Measurements from ENCODE around the gene ATP6AP1.
A peak's percentile ranks its signal among the peaks of the same experiment; 100 is the strongest.

Gene ATP6AP1

DNA sequence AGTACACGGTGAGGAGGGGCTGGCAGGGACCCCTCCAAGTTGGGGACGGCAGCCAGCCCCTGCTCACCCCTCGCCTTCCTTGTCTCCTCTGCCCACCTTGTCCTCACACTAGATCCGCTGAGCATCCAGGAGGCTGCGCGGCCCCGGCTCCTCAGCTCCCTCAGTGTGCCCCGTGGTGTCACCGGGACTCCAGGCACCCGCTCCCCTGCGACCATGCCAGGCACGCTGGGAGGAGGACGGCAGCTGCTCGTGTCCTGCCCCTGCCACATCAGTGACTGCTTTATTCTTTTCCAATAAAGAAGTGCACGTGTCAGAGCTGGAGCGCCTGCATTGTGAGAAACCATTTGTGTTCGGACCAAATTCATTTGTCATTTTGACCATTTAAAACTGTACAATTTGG, 21.8 kb downstream of the ATP6AP1 start:
- DNase-seq = no peak

DNA sequence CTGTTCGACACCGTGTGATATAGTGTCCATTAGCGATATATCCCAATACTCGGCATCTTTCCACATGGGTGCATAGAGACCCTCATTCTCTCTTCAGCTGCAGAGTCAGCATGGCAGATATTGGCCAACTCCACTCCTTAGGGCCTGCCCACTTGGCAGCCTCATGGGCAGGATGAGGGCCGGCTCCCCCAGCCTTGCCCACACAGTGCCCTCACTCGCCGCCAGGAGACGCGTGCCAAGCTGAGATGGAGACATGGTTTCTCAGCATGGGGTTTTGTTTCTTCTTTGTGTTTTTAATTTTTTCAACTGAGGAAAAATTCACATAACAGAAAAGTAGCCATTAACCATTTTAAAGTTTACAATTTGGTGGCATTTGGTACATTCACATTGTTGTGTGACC, 24.3 kb downstream of the ATP6AP1 start:
- DNase-seq = no peak

DNA sequence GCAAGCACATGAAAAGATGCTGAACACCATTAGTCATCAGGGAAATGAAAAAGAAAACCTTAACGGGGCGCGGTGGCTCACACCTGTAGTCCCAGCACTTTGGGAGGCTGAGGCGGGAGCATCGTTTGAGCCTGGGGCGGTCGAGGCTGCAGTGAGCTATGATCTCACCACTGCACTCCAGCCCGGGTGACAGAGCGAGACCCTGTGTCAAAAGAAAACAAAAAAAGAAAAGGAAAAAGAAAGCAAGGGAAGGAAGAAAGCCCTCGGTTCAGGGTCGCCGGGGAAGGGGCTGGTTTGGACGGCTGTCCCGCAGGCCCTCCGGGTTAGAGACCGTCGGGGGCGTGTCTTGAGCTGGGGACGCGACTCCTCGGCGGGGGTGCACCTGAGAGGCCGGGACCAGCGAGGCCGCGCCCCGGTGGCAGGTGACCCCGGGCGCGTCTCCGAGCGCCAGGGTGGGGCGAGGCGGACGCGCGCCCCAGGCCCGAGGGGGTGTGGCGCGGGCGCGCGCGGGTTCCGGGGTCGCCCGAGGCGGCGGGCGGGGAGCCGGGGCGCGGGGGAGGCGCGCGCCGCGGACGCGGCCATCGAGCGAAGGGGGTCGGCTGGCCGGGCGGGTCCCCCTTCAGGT, 29.1 kb downstream of the ATP6AP1 start:
- peak; percentile 72 for DNase-seq

DNA sequence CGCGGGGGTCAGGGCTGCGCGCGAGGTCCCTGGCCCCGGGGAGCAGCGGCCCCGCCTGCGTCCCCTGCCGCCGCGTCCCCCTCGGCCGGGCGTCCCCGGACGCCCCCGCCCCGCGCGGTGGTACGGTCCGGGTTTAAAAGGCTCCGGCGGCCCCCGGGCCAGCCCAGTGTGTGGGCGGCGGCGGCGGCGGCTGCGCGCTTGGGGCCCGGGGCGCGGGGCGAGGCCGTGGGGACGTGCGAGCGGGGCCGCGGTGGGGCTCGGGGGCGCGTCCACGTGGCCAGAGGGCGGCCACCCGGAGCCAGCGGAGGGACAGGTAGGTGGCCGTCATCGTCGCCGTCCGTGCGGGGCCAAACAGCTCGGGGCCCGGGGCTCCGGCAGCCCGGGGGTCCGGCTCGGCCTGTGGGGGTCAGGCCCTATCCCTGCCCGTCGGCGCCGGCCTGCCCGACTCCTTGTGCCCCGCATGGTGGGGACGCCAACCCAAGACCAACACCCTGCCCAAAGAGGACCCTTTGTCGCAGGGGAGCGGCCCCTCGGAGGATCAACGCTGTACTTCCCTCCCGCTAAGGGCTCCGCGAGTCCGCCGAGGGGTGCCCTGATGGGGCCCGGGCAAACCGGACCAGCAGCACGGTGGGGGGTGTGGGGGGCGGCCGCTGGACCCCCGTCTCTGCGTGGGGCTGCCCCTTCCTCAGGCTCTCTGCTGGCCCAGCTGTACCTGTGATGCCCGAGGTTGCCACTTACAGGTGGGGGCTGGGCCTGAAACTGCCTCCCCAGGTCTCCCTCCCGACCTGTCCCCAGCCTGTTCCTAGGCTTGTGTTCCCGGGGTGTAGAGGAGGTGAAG, 29.9 kb downstream of the ATP6AP1 start, which contains the start of gene PLXNA3:
Gene PLXNA3 (plus strand): TSS at position 166 of the 838 bp plus-strand sequence. CDS start 1,903 bp downstream, outside the sequence.
- peak; percentile 58 for DNase-seq

DNA sequence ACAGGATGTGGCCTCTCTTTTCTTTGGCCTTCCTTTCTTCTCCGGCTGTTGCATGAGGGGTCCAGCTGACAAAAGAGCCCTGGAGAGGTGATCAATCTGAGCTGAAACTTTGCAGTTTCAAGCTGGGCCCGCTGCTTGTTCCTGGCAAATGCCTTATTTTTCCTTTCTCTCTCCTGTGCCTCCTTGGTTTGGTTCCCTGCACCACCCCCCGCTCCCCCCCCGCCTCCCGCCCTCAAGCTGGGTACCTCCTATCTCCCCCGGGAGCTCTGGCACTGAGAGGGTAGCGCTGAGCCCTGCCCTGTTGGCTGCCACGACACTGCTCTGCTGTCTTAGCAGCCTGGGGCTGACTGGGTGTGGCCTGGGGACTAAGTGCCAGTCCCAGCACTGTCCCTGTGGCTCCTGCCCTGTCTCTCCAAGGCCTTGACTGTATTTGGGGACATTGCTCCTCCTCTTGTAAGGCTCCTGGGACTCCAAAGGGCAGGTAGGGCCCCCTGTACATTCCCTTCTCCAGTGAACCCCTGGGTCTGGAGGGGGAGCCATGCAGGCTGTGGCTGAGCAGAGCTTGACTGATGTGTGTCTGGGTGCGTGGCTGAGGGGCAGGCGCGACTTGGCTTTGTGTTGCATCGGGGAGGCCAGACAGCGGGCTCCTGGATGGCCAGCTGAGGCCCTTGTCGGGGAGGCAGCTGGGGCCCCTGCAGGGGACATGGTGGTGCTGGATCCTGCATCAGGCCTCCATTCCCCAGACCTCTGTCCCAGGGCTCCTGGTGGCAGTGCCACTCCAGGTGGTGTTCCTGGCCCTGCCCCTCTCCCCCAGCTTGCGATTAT, 30.7 kb downstream of the ATP6AP1 start:
- DNase-seq = no peak

DNA sequence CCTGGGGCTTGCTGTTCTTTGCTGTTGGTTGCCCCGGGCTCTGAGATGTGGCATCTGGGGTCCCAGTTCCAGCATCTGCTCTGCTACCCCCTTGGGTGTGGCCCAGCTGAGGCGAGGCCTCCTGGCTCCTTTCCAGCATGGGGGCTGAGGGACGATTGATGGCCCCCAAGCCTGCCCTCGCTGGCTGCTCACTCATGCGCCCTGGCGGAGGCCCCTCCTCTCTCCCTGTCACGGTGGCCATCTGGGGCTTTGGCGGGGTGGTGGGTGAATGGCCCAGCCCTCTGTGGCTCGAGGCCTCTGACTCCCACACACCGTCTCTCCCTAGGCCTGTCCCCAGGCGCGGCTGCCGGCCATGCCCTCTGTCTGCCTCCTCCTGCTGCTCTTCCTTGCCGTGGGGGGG, 31.4 kb downstream of the ATP6AP1 start:
- no peak for DNase-seq

DNA sequence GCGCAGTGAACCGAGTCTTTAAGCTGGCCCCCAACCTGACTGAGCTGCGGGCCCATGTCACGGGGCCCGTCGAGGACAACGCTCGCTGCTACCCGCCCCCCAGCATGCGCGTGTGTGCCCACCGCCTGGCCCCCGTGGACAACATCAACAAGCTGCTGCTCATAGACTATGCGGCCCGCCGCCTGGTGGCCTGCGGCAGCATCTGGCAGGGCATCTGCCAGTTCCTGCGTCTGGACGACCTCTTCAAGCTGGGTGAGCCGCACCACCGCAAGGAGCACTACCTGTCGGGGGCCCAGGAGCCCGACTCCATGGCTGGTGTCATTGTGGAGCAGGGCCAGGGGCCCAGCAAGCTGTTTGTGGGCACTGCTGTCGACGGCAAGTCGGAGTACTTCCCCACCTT, 31.8 kb downstream of the ATP6AP1 start:
- DNase-seq = no peak

DNA sequence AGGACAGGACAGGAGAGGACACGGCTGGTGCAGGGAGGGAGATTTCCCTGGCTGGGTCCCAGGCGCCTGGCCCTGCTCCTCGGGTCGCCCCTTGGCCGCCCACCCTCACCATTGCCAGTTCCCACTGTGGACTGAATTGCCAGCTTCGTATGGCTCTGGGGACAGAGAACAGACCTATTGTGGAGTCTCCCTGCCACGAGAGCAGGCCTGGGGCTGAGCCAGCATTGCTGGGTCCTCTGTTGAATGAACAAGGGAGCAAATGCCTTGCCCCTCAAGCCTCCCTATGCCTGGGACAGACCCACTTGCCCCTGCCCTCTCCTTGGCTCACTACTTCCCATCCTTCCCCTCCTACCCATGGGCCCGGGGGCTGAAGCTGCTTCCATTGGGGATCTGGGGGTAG, 33.9 kb downstream of the ATP6AP1 start:
- no peak for DNase-seq

DNA sequence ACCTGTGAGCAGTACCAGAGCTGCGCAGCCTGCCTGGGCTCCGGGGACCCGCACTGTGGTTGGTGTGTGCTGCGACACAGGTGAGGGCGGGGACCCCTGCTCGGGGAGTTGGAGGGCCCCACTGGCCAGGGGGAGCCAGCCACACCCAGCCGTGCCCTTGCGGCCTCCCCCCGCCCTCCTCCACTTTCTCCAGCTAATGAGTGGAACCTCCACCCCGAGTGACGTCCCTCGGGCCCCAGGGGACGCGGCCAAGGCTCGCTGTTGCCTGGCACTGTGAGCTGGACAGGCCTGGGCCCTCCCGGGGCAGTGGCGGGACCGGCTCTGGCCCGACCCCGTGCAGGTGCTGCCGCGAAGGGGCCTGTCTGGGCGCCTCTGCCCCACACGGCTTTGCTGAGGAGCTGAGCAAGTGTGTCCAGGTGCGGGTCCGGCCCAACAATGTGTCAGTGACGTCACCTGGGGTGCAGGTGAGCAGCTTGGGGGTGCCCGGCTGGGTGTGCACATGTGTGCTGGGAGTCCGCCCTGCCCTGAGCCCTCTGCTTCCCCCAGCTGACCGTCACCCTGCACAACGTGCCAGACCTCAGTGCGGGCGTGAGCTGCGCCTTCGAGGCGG, 35.2 kb downstream of the ATP6AP1 start:
- DNase-seq = no peak

DNA sequence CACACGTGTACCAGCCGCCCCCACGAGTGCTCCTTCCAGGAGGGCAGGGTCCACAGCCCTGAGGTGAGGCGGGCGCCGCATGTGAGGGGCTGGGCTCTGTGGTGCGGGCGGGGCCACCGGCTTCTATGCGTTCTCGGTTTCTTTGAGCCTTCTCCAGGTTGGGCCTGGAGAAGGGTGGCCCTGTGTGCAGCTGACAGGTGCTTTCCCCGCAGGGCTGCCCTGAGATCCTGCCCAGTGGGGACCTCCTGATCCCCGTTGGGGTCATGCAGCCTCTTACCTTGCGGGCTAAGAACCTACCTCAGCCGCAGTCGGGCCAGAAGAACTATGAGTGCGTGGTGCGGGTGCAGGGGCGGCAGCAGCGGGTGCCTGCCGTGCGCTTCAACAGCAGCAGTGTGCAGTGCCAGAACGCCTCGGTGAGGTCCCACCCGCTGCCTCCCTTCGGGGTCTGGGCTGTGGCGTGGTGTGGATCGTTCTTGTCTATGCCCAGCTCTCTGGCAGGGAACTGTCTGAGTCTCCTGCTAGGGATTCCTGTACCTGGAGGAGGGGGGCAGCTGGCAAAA, 36.4 kb downstream of the ATP6AP1 start:
- no peak for DNase-seq

DNA sequence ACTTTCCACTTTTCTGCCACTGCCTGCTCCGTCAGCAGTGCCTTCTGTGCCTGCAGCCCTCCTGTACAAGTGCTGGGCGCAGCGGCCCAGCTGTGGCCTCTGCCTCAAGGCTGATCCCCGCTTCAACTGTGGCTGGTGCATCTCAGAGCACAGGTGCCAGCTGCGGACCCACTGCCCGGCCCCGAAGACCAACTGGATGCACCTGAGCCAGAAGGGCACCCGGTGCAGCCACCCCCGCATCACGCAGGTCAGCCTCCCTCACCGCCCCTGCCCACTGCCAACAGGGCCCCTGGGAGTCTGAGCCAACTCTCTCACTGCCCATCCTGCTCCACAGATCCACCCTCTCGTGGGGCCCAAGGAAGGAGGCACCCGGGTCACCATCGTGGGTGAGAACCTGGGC, 37.1 kb downstream of the ATP6AP1 start:
- no peak for DNase-seq

DNA sequence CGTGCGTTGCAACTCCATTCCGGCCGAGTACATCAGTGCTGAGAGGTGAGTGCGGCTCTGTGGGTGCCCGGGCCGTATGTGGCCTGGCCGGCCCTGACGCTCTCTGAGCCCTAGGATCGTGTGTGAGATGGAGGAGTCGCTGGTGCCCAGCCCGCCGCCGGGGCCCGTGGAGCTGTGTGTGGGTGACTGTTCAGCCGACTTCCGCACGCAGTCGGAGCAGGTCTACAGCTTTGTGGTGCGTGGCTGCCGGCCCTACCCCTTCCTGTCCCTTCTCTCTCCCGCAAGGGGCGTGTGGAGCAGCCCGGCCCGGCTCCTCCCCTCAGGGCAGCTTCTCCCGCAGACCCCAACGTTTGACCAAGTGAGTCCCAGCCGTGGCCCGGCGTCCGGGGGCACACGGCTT, 37.6 kb downstream of the ATP6AP1 start:
- no peak for DNase-seq

DNA sequence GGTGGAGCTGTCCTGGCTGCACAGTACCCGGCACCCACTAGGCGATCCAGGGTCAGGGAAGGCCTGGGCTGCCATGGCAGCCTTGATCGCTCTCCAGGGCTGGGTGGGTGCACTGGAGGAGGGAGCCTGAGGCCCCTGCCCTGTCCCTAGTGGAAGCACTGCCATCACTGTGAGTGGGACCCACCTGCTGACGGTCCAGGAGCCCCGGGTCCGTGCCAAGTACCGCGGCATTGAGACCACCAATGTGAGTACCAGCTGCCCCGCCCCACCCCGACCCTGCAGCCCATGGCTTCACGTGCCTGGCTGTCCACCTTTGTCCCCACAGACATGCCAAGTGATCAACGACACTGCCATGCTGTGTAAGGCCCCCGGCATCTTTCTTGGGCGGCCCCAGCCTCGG, 38.4 kb downstream of the ATP6AP1 start:
- DNase-seq = no peak

DNA sequence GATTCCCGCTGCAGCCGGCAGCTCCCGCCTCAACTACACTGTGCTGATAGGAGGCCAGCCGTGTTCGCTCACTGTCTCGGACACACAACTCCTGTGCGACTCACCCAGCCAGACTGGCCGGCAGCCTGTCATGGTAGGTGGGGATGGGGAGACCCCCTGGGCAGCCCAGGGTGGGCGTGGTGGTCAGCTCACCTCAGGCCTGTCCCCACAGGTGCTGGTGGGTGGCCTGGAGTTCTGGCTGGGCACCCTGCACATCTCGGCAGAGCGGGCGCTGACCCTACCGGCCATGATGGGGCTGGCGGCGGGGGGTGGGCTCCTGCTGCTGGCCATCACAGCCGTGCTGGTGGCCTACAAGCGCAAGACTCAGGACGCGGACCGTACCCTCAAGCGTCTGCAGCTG, 39.1 kb downstream of the ATP6AP1 start:
- no peak for DNase-seq

DNA sequence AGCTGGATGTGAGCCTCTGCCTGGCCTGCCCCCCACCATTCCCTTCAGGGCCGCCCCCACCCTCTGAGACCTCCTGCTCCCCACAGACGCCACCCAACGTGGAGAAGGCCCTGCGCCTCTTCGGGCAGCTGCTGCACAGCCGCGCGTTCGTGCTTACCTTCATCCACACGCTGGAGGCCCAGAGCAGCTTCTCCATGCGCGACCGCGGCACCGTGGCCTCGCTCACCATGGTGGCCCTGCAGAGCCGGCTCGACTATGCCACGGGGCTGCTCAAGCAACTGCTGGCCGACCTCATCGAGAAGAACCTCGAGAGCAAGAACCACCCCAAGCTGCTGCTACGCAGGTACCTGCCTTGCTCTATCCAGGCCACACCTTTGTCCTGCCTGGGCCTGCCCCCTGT, 39.7 kb downstream of the ATP6AP1 start:
- DNase-seq = no peak

DNA sequence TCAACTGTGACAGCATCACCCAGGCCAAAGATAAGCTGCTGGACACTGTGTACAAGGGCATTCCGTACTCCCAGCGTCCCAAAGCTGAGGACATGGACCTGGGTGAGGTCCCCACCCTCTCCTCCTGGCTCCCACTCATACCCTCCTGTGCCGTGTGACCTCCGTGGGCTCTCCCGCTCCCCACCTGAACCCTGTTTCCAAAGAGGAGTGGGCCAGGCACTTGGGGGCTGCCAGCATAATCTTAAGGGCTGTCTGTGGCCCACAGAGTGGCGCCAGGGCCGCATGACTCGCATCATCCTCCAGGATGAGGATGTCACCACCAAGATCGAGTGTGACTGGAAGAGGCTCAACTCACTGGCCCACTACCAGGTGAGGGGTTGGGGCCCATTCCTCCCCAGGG, 40.6 kb downstream of the ATP6AP1 start:
- DNase-seq = no peak

DNA sequence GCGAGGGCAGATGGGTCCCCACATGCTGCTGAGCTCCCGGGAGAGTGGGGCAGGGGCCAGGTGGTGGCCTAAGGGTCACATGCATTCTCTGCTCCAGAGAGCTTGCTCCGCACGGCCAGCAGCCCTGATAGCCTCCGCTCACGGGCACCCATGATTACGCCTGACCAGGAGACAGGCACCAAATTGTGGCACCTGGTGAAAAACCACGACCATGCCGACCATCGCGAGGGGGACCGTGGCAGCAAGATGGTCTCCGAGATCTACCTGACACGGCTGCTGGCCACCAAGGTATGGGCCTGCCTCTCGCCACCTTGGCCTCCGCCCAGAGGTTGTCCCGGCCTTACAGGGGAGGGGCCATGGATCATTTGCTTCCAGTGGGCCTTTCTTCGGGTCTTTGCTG, 41.4 kb downstream of the ATP6AP1 start:
- no peak for DNase-seq

DNA sequence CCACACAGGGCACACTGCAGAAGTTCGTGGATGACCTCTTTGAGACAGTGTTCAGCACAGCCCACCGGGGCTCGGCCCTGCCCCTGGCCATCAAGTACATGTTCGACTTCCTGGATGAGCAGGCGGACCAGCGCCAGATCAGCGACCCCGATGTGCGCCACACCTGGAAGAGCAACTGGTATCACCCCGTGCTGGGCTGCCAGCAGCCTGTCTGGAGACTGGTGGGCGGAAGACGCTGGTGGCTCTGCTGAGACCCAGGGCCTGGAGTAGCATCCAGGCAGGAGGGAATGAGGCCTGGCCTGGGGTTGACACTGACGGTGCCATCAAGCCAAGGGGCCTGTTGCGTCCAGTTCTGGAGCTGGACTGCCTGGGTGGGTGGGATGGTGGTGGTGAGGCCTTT, 42.0 kb downstream of the ATP6AP1 start:
- DNase-seq = no peak

DNA sequence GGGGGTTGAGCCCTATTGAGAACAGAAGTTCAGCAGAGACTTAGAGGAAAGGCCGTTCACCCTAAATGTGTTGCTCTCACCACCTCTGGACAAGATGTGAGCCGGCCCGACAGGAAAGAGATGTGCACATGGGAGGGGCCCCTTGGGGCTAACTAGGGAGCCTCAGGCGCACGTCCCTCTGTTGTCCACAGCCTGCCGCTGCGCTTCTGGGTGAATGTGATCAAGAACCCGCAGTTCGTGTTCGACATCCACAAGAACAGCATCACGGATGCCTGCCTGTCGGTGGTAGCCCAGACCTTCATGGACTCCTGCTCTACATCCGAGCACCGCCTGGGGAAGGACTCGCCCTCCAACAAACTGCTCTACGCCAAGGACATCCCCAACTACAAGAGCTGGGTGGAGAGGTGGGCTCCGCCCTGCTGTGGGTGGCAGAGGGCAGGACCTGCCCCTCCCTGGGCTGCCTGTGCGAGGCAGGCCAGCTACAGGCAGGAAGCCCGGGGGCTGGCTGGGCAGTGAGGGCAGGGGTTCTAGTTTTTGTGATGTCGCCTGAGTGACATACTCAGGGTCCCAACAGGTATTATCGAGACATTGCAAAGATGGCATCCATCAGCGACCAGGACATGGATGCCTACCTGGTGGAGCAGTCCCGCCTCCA, 42.6 kb downstream of the ATP6AP1 start:
- DNase-seq = no peak

DNA sequence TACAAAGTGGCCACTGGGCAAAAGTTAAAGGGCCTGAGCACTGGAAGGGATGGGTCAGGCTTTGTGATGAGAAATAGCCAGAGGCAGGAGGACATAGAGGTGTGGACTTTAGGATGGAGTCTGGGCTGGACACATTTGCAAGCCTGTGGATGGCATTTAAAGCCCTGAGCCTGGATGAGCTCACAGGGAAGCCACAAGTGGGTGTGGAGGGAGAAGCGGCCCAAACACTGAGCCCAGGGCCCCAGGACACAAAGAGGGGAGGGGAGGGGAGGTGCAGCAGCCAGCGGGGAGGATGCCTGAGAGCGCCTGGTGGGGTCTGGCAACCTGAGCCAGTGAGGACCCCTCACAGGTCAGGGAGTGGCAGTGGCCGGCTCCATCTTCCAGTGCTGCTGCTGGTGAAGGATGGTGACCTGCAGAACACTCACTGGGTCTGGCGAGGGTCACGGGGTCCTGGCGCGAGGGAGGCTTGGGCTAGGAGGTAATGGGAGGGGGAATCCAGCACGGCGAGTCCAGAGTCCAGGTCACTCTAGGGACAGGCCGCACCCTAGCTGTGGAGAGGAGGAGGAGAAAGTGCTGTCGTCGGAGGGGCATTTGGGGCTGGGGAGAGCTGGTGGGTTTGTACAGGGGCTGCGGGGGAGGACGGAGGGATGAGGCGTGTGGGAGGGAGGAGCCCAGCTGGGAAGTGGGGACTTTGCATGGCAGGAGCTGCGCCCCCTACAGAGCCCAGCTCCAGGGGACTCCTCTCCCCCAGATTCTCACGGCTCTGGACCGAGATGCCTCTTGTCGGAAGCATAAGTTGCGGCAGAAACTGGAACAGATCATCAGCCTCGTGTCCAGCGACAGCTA, 43.6 kb downstream of the ATP6AP1 start:
- DNase-seq = no peak

Measured in CD4-positive, alpha-beta T cell treated with Interferon gamma for 1 hour (primary cell).